Measurements from ENCODE around the gene RPGRIP1L. TPM values are rescaled to one million over a fixed set of nuclear protein-coding genes. Genes with fewer than 3 reads are reported as not detected.

RPGRIP1L gene
- total and polyA plus RNA-seq, 2 of the 13 experiments (the other 11 are each of a cell fraction or from before 2014, with no cell fraction given) = 5.0 to 13.5 TPM

- TF ChIP-seq, protein P1, sequence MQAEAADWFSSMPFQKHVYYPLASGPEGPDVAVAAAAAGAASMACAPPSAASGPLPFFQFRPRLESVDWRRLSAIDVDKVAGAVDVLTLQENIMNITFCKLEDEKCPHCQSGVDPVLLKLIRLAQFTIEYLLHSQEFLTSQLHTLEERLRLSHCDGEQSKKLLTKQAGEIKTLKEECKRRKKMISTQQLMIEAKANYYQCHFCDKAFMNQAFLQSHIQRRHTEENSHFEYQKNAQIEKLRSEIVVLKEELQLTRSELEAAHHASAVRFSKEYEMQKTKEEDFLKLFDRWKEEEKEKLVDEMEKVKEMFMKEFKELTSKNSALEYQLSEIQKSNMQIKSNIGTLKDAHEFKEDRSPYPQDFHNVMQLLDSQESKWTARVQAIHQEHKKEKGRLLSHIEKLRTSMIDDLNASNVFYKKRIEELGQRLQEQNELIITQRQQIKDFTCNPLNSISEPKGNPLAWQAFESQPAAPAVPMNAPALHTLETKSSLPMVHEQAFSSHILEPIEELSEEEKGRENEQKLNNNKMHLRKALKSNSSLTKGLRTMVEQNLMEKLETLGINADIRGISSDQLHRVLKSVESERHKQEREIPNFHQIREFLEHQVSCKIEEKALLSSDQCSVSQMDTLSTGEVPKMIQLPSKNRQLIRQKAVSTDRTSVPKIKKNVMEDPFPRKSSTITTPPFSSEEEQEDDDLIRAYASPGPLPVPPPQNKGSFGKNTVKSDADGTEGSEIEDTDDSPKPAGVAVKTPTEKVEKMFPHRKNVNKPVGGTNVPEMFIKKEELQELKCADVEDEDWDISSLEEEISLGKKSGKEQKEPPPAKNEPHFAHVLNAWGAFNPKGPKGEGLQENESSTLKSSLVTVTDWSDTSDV (CRISPR knock-in tag; IDR thresholded peaks at IDR 0.05) = no peak
- peak; percentile 85 for TF ChIP-seq FOXA3 (CRISPR knock-in tag; IDR thresholded peaks at IDR 0.05)
- peak; percentile 54 for TF ChIP-seq MED1 (CRISPR knock-in tag; IDR thresholded peaks at IDR 0.05)
- TF ChIP-seq, protein P2, sequence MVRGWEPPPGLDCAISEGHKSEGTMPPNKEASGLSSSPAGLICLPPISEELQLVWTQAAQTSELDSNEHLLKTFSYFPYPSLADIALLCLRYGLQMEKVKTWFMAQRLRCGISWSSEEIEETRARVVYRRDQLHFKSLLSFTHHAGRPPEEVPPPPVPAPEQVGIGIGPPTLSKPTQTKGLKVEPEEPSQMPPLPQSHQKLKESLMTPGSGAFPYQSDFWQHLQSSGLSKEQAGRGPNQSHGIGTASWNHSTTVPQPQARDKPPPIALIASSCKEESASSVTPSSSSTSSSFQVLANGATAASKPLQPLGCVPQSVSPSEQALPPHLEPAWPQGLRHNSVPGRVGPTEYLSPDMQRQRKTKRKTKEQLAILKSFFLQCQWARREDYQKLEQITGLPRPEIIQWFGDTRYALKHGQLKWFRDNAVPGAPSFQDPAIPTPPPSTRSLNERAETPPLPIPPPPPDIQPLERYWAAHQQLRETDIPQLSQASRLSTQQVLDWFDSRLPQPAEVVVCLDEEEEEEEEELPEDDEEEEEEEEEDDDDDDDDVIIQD (CRISPR knock-in tag; IDR thresholded peaks at IDR 0.05; ENCODE audit: low read depth) = peak; percentile 98
- TF ChIP-seq TOPORS (CRISPR knock-in tag; IDR thresholded peaks at IDR 0.05) = no peak
- TF ChIP-seq REL (CRISPR knock-in tag; conservative IDR thresholded peaks at IDR 0.05) = no peak
- TF ChIP-seq NR2F1 (CRISPR knock-in tag; IDR thresholded peaks at IDR 0.05) = no peak
- TF ChIP-seq RNF2 (conservative IDR thresholded peaks at IDR 0.05; ENCODE audit: low read depth) = no peak
- TF ChIP-seq, protein P3, sequence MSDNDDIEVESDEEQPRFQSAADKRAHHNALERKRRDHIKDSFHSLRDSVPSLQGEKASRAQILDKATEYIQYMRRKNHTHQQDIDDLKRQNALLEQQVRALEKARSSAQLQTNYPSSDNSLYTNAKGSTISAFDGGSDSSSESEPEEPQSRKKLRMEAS (IDR thresholded peaks at IDR 0.05) = no peak
- peak; percentile 41; the same call in 1 of the 2 replicates for TF ChIP-seq TFE3 (CRISPR knock-in tag; IDR thresholded peaks at IDR 0.05)
- TF ChIP-seq FOXA1 (IDR thresholded peaks at IDR 0.05) = 0 out of 2 replicates have a peak, but pooled peaks have one; percentile 6
- TF ChIP-seq FOXA1 (CRISPR knock-in tag; IDR thresholded peaks at IDR 0.05) = peak; percentile 64
- peak; percentile 26; the same call in 1 of the 2 replicates for TF ChIP-seq MEIS2 (CRISPR knock-in tag; IDR thresholded peaks at IDR 0.05)
- TF ChIP-seq, protein P4, sequence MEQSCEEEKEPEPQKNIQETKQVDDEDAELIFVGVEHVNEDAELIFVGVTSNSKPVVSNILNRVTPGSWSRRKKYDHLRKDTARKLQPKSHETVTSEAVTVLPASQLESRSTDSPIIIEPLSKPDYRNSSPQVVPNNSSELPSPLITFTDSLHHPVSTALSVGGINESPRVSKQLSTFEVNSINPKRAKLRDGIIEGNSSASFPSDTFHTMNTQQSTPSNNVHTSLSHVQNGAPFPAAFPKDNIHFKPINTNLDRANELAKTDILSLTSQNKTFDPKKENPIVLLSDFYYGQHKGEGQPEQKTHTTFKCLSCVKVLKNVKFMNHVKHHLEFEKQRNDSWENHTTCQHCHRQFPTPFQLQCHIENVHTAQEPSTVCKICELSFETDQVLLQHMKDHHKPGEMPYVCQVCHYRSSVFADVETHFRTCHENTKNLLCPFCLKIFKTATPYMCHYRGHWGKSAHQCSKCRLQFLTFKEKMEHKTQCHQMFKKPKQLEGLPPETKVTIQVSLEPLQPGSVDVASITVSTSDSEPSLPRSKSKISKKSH (CRISPR knock-in tag; IDR thresholded peaks at IDR 0.05; ENCODE audit: borderline replicate concordance) = no peak
- TF ChIP-seq KAT7 (CRISPR knock-in tag; IDR thresholded peaks at IDR 0.05; ENCODE audit: borderline replicate concordance) = no peak
- TF ChIP-seq ZNF674 (CRISPR knock-in tag; IDR thresholded peaks at IDR 0.05; ENCODE audit: low read depth) = no peak
- TF ChIP-seq CREM (IDR thresholded peaks at IDR 0.05) = peak; percentile 15; the same call in 1 of the 2 replicates
- no peak for TF ChIP-seq CREM (CRISPR knock-in tag; IDR thresholded peaks at IDR 0.05)
- no peak for TF ChIP-seq ZBTB7B (CRISPR knock-in tag; IDR thresholded peaks at IDR 0.05)
- TF ChIP-seq, protein P5, sequence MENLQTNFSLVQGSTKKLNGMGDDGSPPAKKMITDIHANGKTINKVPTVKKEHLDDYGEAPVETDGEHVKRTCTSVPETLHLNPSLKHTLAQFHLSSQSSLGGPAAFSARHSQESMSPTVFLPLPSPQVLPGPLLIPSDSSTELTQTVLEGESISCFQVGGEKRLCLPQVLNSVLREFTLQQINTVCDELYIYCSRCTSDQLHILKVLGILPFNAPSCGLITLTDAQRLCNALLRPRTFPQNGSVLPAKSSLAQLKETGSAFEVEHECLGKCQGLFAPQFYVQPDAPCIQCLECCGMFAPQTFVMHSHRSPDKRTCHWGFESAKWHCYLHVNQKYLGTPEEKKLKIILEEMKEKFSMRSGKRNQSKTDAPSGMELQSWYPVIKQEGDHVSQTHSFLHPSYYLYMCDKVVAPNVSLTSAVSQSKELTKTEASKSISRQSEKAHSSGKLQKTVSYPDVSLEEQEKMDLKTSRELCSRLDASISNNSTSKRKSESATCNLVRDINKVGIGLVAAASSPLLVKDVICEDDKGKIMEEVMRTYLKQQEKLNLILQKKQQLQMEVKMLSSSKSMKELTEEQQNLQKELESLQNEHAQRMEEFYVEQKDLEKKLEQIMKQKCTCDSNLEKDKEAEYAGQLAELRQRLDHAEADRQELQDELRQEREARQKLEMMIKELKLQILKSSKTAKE (CRISPR knock-in tag; IDR thresholded peaks at IDR 0.05; ENCODE audit: borderline replicate concordance) = no peak
- TF ChIP-seq ZNF768 (CRISPR knock-in tag; IDR thresholded peaks at IDR 0.05) = no peak
- no peak for TF ChIP-seq U2AF2 (IDR thresholded peaks at IDR 0.05; ENCODE audit: low read depth, low read length)
- TF ChIP-seq ZFP37 (CRISPR knock-in tag; IDR thresholded peaks at IDR 0.05; ENCODE audit: borderline replicate concordance) = no peak
Observed at GRCh38 chr16:53744449-53744848, 40.8 kb upstream of the RPGRIP1L start (continued).
